Measurements from ENCODE around the gene SPIRE1.

DNA sequence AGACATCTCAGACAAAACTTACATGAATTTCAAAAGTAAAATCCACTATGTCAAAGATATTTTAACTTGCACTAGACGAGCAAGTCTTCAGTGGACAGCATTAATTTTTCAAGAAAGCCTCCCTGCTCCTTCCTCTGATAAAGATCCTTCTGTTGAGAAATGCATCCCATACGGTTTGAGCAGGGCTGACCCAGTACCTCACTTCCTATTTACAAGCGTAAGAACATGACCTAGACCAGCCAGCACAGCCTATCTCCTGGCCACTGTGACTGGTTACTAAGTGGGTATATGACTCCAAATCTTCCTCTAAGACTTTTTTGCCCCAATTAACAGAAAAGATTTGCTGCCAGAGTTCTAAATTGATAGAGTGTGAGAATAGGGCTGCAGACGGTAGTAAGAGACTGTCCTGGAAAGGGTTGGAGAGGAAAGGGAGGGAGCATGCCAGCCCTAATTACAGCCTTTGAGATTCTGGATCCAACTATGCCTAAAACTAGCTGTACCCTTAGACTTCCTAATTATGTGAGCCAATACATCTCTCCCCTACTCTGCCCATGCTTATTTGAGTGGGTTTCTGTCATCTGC, 141.8 kb downstream of the SPIRE1 start:
- TF ChIP-seq, protein P1, sequence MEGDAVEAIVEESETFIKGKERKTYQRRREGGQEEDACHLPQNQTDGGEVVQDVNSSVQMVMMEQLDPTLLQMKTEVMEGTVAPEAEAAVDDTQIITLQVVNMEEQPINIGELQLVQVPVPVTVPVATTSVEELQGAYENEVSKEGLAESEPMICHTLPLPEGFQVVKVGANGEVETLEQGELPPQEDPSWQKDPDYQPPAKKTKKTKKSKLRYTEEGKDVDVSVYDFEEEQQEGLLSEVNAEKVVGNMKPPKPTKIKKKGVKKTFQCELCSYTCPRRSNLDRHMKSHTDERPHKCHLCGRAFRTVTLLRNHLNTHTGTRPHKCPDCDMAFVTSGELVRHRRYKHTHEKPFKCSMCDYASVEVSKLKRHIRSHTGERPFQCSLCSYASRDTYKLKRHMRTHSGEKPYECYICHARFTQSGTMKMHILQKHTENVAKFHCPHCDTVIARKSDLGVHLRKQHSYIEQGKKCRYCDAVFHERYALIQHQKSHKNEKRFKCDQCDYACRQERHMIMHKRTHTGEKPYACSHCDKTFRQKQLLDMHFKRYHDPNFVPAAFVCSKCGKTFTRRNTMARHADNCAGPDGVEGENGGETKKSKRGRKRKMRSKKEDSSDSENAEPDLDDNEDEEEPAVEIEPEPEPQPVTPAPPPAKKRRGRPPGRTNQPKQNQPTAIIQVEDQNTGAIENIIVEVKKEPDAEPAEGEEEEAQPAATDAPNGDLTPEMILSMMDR (IDR thresholded peaks at IDR 0.05): no peak
- TF ChIP-seq POLR2A (IDR thresholded peaks at IDR 0.05): no peak

All from Peyer's patch (tissue), 4 donors.